ENCODE results near the gene TRAM2. TPM values are rescaled to one million over a fixed set of nuclear protein-coding genes. Genes with fewer than 3 reads are reported as not detected.

TRAM2 gene
- total and polyA plus RNA-seq, 12 donors, result 2.2 to 17.9 (median 10.3) TPM

- H3K9me3 ChIP-seq (replicated peaks in 1 of 3), result no peaks in the 10 kb centered on the region
- peaks cover 0 to 13% of the 10 kb centered on the region in 2 donors for H3K36me3 ChIP-seq (replicated peaks in 1 of 2)
- intact Hi-C loops (cut with DNase I), result no loop called here
- H3K27ac ChIP-seq, result no peak overlapping the region
- H3K27me3 ChIP-seq, result no peaks in the 10 kb centered on the region
- WGBS, 4 donors, result 71 to 88% (median 86%) methylated on average over 9 to 11 of the region's 11 CpGs
- no peak overlapping the region for H3K4me3 ChIP-seq
- TF ChIP-seq CTCF (IDR thresholded peaks at IDR 0.05), result no peak
- TF ChIP-seq POLR2A (IDR thresholded peaks at IDR 0.05), result no peak
- H3K4me1 ChIP-seq (replicated peaks in 1 of 2), result no peaks in the 10 kb centered on the region
- DNase-seq, result no peak
Observed at GRCh38 chr6:52498538-52499017, 78.3 kb downstream of the TRAM2 start.

- intact Hi-C loops (cut with DNase I), result no loop called here
- Histone ChIP-seq H3K36me3 (replicated peaks in 1 of 2) (peaks cover 0 to 11% of the 10 kb centered on the region in 2 donors), H3K9me3 (replicated peaks in 1 of 3) (no peaks in the 10 kb centered on the region), H3K27ac (no peak overlapping the region), H3K4me1 (replicated peaks in 1 of 2) (no peaks in the 10 kb centered on the region), H3K27me3 (no peaks in the 10 kb centered on the region), H3K4me3 (no peak overlapping the region)
- DNase-seq, result no peak
- 84 to 87% (median 86%) methylated on average over 14 of the region's 14 CpGs for WGBS, 4 donors
- TF ChIP-seq POLR2A (IDR thresholded peaks at IDR 0.05), result no peak
- no peak for TF ChIP-seq CTCF (IDR thresholded peaks at IDR 0.05)
Observed at GRCh38 chr6:52497652-52498408, 79.0 kb downstream of the TRAM2 start.

GRCh38 chr6:52496631-52497030, 80.2 kb downstream of the TRAM2 start:
- no peak for TF ChIP-seq POLR2A (IDR thresholded peaks at IDR 0.05)
- no peak for TF ChIP-seq CTCF (IDR thresholded peaks at IDR 0.05)
- WGBS, 4 donors, result 87 to 92% (median 90%) methylated on average over 2 of the region's 2 CpGs
- Histone ChIP-seq H3K4me3 (no peak overlapping the region), H3K27me3 (no peaks in the 10 kb centered on the region), H3K9me3 (replicated peaks in 1 of 3) (no peaks in the 10 kb centered on the region), H3K36me3 (replicated peaks in 1 of 2) (no peaks in the 10 kb centered on the region), H3K27ac (no peak overlapping the region), H3K4me1 (replicated peaks in 1 of 2) (no peaks in the 10 kb centered on the region)
- DNase-seq, result no peak
- intact Hi-C loops (cut with DNase I), result no loop called here

GRCh38 chr6:52495922-52496321, 80.9 kb downstream of the TRAM2 start:
- intact Hi-C loops (cut with DNase I), result no loop called here
- H3K36me3 ChIP-seq (replicated peaks in 1 of 2), result no peaks in the 10 kb centered on the region
- 75 to 81% (median 76%) methylated on average over 3 of the region's 3 CpGs for WGBS, 4 donors

More at GRCh38 chr6:52495922-52496321, 80.9 kb downstream of the TRAM2 start:
- no peak for DNase-seq
- Histone ChIP-seq H3K4me1 (replicated peaks in 1 of 2) (no peaks in the 10 kb centered on the region), H3K9me3 (replicated peaks in 1 of 3) (no peaks in the 10 kb centered on the region), H3K4me3 (no peak overlapping the region), H3K27ac (no peak overlapping the region), H3K27me3 (no peaks in the 10 kb centered on the region)
- TF ChIP-seq CTCF (IDR thresholded peaks at IDR 0.05) (no peak), POLR2A (IDR thresholded peaks at IDR 0.05) (no peak)

Data from adrenal gland (tissue), 12 donors.